Measurements from ENCODE around the gene P2RX4. TPM values are rescaled to one million over a fixed set of nuclear protein-coding genes. Genes with fewer than 3 reads are reported as not detected.
"Not testable (repeated sequence)": the region's sequence is repeated elsewhere in the genome, so short reads cannot be mapped to it uniquely, and the experiment has no call there.

The P2RX4 gene
- total RNA-seq, 2 donors from 2014 or later, result 11.5 to 21.1 TPM

DNA sequence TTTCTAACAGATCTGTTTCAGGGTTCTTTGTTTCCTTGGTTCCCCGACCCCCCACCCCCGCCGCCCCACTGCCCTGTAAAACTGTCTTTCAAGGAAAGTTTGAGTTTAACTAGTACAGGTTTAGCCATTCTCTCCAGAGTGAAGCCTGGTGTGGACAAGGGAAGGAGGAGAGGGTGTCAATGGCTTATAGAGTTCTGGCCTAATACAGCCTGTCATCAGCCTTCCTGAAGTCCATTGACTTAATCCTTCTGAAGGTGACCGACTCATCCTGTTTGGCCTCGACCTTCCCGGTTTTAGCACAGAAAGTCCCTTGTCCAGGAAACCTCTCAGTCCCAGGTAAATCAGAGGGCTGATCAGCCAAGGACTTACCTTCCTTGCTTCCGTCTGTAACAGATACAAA is 11.0 kb upstream of the P2RX4 start:
- H3K27me3 ChIP-seq (ENCODE audit: control insufficient read depth, insufficient read depth, low read length, poor library complexity, severe bottlenecking), result no peaks in the 10 kb centered on the region
- Mint-ChIP-seq H3K27ac (no peak overlapping the region), H3K36me3 (ENCODE audit: low read depth) (no peaks in the 10 kb centered on the region), H3K27me3 (ENCODE audit: insufficient read depth) (no peaks in the 10 kb centered on the region), H3K9me3 (no peaks in the 10 kb centered on the region), H3K4me1 (peaks cover 11% of the 10 kb centered on the region), H3K4me3 (no peak overlapping the region)
- WGBS, 2 experiments (ENCODE audit: insufficient coverage in 1 of 2, insufficient read length in 1 of 2), result 77 to 82% methylated on average over 3 to 7 of the region's 7 CpGs
- TF ChIP-seq, protein P1, sequence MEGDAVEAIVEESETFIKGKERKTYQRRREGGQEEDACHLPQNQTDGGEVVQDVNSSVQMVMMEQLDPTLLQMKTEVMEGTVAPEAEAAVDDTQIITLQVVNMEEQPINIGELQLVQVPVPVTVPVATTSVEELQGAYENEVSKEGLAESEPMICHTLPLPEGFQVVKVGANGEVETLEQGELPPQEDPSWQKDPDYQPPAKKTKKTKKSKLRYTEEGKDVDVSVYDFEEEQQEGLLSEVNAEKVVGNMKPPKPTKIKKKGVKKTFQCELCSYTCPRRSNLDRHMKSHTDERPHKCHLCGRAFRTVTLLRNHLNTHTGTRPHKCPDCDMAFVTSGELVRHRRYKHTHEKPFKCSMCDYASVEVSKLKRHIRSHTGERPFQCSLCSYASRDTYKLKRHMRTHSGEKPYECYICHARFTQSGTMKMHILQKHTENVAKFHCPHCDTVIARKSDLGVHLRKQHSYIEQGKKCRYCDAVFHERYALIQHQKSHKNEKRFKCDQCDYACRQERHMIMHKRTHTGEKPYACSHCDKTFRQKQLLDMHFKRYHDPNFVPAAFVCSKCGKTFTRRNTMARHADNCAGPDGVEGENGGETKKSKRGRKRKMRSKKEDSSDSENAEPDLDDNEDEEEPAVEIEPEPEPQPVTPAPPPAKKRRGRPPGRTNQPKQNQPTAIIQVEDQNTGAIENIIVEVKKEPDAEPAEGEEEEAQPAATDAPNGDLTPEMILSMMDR (conservative IDR thresholded peaks at IDR 0.05), result no peak
- no peak overlapping the region for H3K27ac ChIP-seq (ENCODE audit: low read depth, low read length)
- no peak overlapping the region for H3K9ac ChIP-seq (ENCODE audit: extremely low read depth, low read length, poor library complexity, severe bottlenecking)
- H3K9me3 ChIP-seq (ENCODE audit: control insufficient read depth, low read length), result no peaks in the 10 kb centered on the region
- H3K36me3 ChIP-seq (ENCODE audit: control insufficient read depth, insufficient read depth, low read length), result no peaks in the 10 kb centered on the region
- DNase-seq, result no peak
- H3K4me1 ChIP-seq (ENCODE audit: control insufficient read depth, insufficient read depth, low read length), result no peaks in the 10 kb centered on the region
- H3K4me3 ChIP-seq (ENCODE audit: low read length), result no peak overlapping the region

GRCh38 chr12:121201140-121201539 is 8.8 kb upstream of the P2RX4 start:
- not testable (repeated sequence) for H3K27ac Mint-ChIP-seq; H3K9me3 Mint-ChIP-seq; DNase-seq; H3K36me3 Mint-ChIP-seq (ENCODE audit: low read depth); H3K27me3 Mint-ChIP-seq (ENCODE audit: insufficient read depth); H3K4me3 Mint-ChIP-seq; H3K27ac ChIP-seq (ENCODE audit: low read depth, low read length); H3K36me3 ChIP-seq (ENCODE audit: control insufficient read depth, insufficient read depth, low read length); H3K9ac ChIP-seq (ENCODE audit: extremely low read depth, low read length, poor library complexity, severe bottlenecking); H3K4me1 ChIP-seq (ENCODE audit: control insufficient read depth, insufficient read depth, low read length); H3K27me3 ChIP-seq (ENCODE audit: control insufficient read depth, insufficient read depth, low read length, poor library complexity, severe bottlenecking); H3K4me3 ChIP-seq (ENCODE audit: low read length); H3K9me3 ChIP-seq (ENCODE audit: control insufficient read depth, low read length)
- WGBS, 2 experiments (ENCODE audit: insufficient coverage in 1 of 2, insufficient read length in 1 of 2), result 88% methylated on average over 4 of the region's 6 CpGs; no CpG with 5 or more reads in 1 of the 2 experiments
- peaks cover 11% of the 10 kb centered on the region for H3K4me1 Mint-ChIP-seq

- Mint-ChIP-seq H3K4me3 (no peak overlapping the region), H3K36me3 (ENCODE audit: low read depth) (no peaks in the 10 kb centered on the region), H3K27ac (no peak overlapping the region), H3K27me3 (ENCODE audit: insufficient read depth) (peaks cover 9% of the 10 kb centered on the region), H3K4me1 (peaks cover 11% of the 10 kb centered on the region), H3K9me3 (no peaks in the 10 kb centered on the region)
- Histone ChIP-seq H3K9me3 (ENCODE audit: control insufficient read depth, low read length) (no peaks in the 10 kb centered on the region), H3K4me3 (ENCODE audit: low read length) (no peak overlapping the region), H3K27me3 (ENCODE audit: control insufficient read depth, insufficient read depth, low read length, poor library complexity, severe bottlenecking) (no peaks in the 10 kb centered on the region), H3K36me3 (ENCODE audit: control insufficient read depth, insufficient read depth, low read length) (no peaks in the 10 kb centered on the region), H3K27ac (ENCODE audit: low read depth, low read length) (no peak overlapping the region), H3K9ac (ENCODE audit: extremely low read depth, low read length, poor library complexity, severe bottlenecking) (no peak overlapping the region), H3K4me1 (ENCODE audit: control insufficient read depth, insufficient read depth, low read length) (no peaks in the 10 kb centered on the region)
- TF ChIP-seq, protein P1 (conservative IDR thresholded peaks at IDR 0.05), result no peak
- DNase-seq, result no peak
- 91 to 93% methylated on average over 12 to 13 of the region's 14 CpGs for WGBS, 2 experiments (ENCODE audit: insufficient coverage in 1 of 2, insufficient read length in 1 of 2)
Observed at GRCh38 chr12:121202407-121203355, 7.2 kb upstream of the P2RX4 start.
